GM19193 (cell line): ENCODE data around the gene HSH2D.

Source experiments
- POLR2A ChIP-seq: IDR thresholded peaks from 4 replicates; pipeline ENCODE4 v1.6.1; 2011; ENCODE audit not compliant: insufficient read depth, insufficient read length; ENCODE audit errors: extremely low read depth

Gene HSH2D

DNA sequence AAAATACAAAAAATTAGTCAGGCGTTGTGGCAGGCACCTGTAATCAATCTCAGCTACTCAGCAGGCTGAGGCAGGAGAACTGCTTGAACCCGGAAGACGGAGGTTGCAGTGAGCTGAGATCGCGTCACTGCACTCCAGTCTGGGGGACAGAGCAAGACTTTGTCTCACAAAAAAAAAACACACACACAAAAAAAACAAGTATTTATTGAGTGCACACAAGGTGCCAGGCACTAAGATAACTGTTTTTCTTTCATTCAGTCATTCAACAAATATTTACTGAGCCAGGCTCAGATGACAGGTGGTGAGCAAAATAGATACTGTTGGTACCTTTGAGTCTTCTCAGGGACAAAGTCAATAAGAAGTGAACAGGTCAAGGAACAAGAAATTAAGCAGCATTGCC is 23.6 kb downstream of the HSH2D start:
- no peak for TF ChIP-seq POLR2A

DNA sequence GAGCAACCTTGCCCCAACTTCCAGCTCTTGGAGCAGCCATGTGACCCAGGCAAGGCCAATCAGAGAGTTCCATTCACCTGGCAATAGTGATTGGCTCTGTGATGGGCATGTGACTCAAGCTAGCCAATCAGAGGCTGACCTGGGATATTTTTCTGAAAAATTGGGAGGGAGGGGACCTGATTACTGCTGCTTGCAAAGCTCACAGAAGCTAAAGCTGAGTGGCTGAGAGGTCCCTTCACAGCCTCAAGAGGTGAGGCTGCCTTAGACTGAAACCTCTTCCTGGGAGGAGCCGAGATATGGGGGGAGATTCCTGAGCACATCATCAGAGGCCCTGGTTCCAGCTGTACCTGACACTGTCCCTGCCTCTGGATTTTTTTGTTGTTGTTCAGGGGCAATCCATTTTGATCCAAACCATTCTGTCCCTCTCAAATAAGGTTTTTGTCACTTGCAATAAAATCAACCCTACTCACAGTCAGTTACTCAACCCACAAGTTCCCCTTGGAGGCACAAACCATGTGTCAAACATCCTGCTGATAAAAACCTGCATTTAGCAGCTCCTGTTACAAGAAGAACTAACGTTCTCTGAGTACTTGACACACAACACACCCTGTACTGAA is 25.1 kb downstream of the HSH2D start:
- no peak for TF ChIP-seq POLR2A

DNA sequence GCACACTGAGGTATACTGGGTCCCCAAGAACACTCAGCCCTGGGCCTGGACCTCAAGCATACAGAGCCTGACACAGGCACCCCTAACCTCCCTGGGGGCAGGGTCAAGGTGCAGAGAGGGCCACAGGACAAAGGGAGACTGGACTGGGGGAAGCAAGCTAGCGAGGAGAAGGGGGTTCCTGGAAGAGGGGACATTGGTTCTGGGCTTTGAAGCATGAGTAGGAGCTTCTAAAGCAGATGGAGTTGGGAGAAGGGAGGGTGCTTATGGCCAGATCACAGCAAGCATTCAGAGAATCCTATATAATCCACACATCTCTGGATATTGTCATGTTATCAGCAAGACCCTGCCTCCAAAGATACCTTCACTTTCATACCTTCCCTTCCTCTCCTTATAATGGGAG is 26.6 kb downstream of the HSH2D start:
- TF ChIP-seq POLR2A = no peak

DNA sequence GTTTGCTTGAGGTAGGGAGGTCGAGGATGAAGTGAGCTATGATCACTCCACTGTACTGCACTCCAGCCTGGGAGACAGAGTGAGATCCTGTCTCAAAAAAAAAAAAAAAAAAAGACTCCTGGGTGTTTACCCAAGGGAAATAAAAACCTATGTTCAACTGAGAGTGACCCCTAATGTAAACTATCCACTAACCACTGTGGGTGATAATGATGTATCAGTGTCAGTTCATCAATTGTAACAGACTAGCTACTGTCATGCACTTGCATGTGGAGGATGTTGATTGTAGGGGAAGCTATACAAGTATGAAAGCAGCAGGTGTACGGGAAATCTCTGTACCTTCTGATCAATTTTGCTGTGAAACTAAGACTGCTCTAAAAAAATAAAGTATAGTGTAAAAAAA is 32.5 kb downstream of the HSH2D start:
- TF ChIP-seq POLR2A = no peak

DNA sequence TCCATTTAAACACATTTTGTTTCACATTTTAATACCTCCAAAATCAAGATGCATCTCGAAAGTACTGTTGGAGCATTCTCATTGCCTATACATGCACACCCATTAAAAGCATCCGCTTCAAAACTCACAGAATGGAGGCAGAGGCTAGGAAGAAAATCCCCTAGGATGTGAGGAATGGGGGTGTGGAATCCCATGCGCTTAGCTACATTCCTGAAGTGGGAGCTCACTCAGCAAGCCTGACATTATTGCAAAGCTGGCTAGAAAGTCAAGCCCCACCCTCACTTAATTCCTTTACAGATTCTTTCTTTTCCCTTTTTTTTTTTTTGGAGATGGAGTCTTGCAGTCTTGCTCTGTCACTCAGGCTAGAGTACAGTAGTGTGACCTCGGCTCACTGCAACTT is 37.1 kb downstream of the HSH2D start:
- no peak for TF ChIP-seq POLR2A

DNA sequence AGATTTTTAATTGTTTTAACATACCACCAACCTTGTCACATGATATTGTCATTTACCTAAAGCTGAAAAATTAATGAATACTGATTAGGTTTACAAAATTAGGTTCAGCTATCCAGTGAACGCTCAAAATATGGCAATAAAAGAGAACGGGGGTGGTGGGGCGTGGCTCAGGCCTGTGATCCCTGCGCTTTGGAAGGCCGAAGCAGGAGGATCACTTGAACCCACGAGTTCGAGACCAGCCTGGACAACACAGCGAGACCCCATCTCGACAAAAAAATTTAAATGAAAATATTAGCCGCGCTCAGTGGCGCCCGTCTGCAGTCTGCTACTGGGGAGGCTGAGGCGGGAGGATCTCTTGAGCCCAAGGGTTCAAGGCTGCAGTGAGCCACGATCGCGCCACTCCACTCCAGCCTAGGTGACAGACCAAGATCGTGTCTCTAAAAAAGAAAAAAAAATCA is 41.2 kb downstream of the HSH2D start:
- TF ChIP-seq POLR2A = no peak

DNA sequence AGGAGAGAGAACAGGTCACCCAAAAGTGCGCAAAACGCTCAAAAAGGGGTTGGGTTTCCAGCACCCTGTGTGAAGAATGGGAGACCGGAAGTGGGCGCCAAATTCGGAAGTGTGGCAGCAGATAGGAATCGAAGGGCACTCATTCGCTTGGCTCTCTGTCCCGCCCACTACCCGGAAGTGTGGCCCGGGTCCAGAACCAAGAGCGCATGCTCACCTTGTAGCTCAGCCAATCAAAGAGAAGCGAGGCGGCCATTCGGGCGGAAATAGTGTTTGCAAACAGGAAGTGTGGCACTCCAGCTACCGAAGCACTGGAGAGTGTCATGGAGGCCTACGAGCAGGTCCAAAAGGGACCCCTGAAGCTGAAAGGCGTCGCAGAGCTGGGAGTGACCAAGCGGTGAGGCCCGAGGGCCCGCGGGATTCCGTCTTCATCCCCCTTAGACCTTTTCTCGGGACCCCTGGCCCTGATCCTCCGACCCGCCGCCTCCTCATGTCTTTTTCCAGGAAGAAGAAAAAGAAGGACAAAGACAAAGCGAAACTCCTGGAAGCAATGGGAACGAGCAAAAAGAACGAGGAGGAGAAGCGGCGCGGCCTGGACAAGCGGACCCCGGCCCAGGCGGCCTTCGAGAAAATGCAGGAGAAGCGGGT is 41.8 kb downstream of the HSH2D start, which contains the start of gene FAM32A:
TSS of gene FAM32A (plus strand) at position 288 of the 645 bp plus-strand sequence. CDS start at position 321, 33 bp downstream.
- TF ChIP-seq POLR2A = peak; percentile 74

DNA sequence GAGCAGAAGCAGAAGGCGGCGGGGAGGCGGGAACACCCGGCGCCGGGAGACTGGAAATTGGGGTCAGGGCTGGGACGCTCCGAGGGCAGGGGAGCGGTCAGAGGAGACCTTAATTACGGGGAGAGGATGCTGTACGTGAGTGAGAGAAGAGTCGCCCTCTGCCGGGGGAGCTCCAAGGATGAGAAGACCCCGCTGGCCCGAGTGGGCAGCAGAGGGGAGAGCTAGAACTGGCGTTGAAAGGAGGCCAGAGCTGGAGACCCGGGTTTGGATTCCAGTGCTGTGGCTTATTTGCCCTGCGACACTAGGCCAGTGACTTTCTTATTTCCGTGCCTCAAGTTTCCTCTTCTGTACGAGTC is 42.3 kb downstream of the HSH2D start:
- no peak for TF ChIP-seq POLR2A

DNA sequence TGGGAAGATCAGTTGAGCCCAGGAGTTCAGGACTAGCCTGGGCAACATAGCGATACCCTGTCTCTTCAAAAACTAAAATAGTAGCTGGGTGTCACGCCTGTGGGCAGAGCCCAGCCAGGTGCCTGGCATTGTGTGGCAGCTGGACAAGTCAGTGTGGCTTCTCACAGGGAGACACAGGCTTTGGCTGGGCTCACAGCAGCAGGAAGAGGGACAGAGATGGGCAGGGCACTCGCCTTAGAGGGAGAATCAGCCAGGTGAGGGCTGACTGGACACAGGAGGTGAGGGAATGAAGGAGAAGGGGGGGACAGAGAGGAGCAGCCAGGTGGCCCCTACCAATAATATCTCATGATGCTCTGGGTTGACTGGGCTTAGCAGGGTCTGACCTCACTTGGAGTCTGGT is 45.0 kb downstream of the HSH2D start:
- TF ChIP-seq POLR2A = no peak

DNA sequence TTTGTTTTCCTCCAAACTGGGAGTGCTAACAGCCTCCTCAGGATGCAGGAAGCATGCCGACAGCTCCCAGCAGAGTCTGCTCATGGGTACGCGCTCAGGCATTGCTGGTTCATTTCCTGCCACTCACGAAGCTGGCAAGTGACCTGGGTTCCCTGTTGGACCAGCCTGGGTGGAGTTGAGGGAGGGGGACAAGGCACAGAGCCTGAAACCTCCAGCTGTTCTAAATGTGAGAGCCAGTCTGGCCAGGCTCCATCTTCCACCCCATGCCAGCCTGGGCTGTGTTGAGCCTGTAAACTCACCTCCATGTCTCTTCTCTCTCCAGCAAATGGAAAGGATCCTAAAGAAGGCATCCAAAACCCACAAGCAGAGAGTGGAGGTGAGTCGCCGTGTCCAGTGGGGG is 46.7 kb downstream of the HSH2D start:
- TF ChIP-seq POLR2A = no peak

DNA sequence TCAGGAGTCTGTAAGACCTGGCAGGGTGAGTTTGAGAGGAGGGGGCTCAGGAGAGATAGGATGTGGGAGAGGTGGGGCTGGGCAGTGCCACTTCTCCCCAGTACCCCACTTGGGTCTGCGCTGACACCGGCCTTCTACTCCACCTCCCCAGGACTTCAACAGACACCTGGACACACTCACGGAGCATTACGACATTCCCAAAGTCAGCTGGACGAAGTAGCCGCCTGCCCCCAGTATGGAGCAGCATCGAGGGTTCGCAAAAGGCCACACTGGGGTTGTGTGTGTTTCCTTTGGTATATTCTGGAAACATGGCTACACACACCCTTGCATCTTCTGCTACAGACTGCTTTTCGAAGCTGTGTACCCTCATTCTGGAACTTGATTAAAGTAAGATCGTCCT is 47.3 kb downstream of the HSH2D start:
- TF ChIP-seq POLR2A = no peak

DNA sequence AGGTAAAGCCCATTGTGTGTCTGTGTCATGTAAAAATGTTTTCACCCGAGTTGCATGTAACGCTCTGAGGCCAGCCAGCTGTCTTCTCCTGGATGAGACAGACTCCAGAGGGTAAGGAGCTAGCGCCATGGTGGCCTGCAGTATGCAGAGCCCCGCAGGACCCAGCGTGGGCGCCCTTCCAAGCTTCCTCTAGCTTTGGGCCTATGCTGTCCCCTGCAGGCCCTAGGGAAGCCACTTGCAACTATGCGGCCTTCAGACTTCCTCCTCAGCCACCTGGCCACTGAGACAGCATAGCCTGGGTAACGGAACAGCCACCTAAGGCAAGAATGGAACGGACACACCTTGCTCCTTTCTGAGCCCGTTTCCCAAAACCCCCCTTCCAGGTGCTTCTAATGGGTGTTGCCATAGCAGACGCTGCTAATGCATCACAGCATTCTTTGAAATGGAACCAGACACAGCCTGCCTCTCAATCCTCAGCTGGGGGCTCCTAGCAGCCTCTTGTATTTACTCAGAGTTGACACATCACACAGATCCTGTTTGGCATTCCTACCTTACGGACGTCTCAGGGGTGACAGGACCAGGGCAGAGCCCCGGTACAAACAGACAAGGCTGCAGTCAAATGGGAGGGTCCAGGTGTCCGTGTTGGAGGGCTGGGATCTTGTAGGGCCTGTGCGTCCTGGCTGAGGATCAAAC is 47.9 kb downstream of the HSH2D start:
- no peak for TF ChIP-seq POLR2A

DNA sequence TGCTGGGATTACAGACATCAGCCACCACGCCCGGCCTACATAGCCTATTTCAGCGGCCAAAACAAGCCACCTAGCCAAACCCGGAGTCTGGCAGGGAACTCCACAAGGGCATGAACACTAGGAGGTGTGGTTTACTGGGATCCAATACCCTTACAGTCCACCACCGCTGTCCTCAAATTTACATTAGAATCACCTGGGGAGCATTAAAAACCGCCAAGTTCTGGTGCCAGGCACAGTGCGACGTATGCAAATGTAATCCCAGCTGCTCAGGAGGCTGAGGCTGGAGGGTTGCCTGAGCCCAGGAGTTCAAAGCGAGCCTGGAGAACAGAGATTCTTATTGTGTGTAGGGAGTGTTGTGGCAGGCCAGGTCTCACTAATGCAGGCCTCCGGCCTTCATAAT is 50.0 kb downstream of the HSH2D start:
- no peak for TF ChIP-seq POLR2A

DNA sequence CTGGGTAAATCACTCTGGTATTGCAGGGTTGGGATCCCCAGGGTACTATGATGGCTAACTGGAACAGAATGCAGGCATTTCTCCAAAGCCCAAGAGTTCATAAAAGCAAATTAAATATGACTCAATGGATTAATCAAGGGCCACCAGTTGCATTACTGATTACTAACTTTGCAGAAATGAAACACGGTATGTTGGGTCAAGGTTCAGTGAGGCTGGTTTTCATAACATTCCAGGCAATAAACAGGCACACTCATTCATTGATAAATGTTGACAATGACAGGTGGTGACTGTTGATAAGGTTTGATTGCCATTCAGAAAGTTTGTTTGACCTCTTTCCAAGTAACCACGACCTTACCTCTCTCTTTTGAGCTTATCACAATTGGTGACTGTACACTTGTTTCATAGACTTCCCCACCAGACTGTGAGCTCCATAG is 53.7 kb downstream of the HSH2D start:
- TF ChIP-seq POLR2A = no peak

DNA sequence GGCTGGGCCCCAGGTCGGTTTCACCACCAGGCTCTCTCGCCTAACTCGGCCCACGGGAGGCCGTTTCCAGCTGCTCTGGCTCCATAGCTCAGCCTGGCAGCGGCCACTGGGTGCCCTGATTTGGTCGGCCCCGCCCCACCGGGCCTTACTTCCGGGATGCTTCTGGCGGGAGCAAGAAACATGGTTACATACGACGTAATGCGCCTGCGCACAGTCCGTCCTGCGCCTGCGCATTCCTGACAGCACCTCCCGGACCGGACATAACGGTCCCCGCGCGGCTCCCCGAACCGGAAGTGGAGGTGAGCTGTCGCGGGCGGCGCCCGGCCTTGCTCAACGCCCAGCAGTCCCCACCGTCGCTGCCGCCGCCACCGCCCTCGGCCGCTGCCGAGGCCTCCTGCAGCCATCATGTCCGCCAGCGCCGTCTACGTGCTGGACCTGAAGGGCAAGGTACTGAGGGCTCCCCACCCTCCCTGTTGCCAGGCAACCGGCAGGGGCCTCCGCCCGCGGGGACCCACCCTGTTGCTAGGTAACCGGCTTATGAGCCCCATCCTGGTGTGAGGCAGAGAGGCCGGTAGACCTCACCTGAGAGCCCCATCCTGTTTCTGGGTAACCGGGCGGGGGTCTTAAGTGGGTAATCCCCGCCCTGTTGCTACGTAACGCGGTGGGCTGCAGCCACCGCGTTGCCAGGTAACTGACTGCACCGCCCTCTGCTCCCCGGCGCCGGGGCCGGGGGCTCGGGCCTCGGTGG is 54.3 kb downstream of the HSH2D start, which contains the start of gene AP1M1:
TSS of gene AP1M1 (plus strand) at position 290 of the 748 bp plus-strand sequence. CDS start at position 406, 116 bp downstream.
- TF ChIP-seq POLR2A = peak; percentile 82
